ENCODE results near the gene CTSS.

The CTSS gene

GRCh38 chr1:150708595-150708994 is 57.0 kb downstream of the CTSS start:
- DNase-seq (ENCODE audit: low read depth), result no peak
- TF ChIP-seq, protein P1, sequence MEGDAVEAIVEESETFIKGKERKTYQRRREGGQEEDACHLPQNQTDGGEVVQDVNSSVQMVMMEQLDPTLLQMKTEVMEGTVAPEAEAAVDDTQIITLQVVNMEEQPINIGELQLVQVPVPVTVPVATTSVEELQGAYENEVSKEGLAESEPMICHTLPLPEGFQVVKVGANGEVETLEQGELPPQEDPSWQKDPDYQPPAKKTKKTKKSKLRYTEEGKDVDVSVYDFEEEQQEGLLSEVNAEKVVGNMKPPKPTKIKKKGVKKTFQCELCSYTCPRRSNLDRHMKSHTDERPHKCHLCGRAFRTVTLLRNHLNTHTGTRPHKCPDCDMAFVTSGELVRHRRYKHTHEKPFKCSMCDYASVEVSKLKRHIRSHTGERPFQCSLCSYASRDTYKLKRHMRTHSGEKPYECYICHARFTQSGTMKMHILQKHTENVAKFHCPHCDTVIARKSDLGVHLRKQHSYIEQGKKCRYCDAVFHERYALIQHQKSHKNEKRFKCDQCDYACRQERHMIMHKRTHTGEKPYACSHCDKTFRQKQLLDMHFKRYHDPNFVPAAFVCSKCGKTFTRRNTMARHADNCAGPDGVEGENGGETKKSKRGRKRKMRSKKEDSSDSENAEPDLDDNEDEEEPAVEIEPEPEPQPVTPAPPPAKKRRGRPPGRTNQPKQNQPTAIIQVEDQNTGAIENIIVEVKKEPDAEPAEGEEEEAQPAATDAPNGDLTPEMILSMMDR (IDR thresholded peaks at IDR 0.05; ENCODE audit: low read depth, low read length, missing control alignments), result no peak
- in situ Hi-C loops (cut with HindIII; ENCODE audit: low sequenced_read_pairs), result no loop called here

DNA sequence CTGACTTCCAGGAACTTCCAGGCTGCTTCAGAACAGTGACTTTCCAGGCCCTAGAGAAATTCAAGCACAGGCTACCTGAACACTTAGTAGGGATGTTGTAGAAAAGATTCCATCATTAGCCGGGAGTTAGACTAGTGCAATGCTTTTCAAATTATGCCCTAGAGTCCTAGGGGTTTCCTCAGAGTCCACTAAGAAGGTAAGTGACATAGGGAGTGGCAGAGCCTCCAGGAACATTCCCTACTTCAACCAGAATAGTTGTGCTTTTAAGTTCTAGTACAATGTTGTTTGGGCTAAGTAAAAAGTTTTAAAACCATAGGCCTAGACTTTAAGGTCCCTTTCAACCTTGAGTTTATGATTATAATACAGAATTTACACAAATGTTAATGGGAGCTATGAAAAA is 59.5 kb downstream of the CTSS start:
- in situ Hi-C loops (cut with HindIII; ENCODE audit: low sequenced_read_pairs), result no loop called here
- TF ChIP-seq, protein P1 (IDR thresholded peaks at IDR 0.05; ENCODE audit: low read depth, low read length, missing control alignments), result no peak

More at GRCh38 chr1:150708595-150708994, 57.0 kb downstream of the CTSS start:
- no peak overlapping the region for H3K4me3 ChIP-seq (ENCODE audit: low read depth, low read length)

DNA sequence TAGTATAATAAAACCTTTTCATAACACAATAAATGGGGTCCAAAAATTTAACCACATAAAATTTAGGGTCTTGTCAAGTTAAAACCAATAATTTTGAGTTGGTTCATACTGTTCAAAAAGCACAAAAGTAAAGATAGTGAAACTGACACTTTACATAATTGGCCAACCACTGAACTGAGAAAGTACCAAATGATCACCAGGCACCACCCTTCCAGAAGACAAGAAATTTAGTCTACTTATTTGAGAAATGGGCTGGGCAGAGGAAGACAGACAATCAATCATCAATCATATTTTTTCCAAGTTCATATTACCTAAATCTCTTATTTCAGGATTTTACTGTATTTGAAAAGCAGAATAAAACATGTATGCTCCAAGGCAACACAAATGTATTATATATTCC is 62.2 kb downstream of the CTSS start:
- no peak overlapping the region for H3K4me3 ChIP-seq (ENCODE audit: low read depth, low read length)
- in situ Hi-C loops (cut with HindIII; ENCODE audit: low sequenced_read_pairs), result no loop called here
- DNase-seq (ENCODE audit: low read depth), result no peak
- TF ChIP-seq, protein P1 (IDR thresholded peaks at IDR 0.05; ENCODE audit: low read depth, low read length, missing control alignments), result no peak

More for the DNA sequence above, 59.5 kb downstream of the CTSS start:
- no peak overlapping the region for H3K4me3 ChIP-seq (ENCODE audit: low read depth, low read length)
- DNase-seq (ENCODE audit: low read depth), result no peak

- in situ Hi-C loops (cut with HindIII; ENCODE audit: low sequenced_read_pairs), result no loop called here
- H3K4me3 ChIP-seq (ENCODE audit: low read depth, low read length), result peak within 1 kb of the TSS; percentile 79
- TF ChIP-seq, protein P1 (IDR thresholded peaks at IDR 0.05; ENCODE audit: low read depth, low read length, missing control alignments), result peak; percentile 24
Measured at GRCh38 chr1:150696995-150697927, 68.3 kb downstream of the CTSS start, which contains the start of gene GOLPH3L. Gene GOLPH3L, minus strand, starts transcription at chr1:150697154. Its CDS starts 2,316 bp downstream, at chr1:150694838.

DNA sequence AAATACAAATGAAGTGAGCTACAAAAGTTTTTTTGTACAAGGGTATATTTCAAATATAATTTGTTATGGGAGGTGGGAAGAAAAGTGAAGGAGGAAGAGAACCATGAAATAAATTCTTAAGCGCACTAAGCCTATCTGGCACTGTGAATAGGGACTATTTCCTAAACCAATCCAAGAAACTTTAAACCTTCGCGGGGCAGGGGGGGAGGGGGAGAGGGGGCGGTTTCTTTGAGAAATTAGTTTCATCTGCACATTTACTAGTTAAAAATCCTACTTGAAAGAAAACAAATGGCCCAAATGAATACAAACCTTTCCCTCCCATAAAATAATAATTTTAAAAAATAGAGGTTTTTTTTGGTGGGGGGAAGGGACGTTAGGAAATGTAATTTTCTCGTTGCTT is 69.0 kb downstream of the CTSS start:
- TF ChIP-seq, protein P1 (IDR thresholded peaks at IDR 0.05; ENCODE audit: low read depth, low read length, missing control alignments), result no peak
- peak overlapping the region; percentile 79 for H3K4me3 ChIP-seq (ENCODE audit: low read depth, low read length)
- in situ Hi-C loops (cut with HindIII; ENCODE audit: low sequenced_read_pairs), result no loop called here
- no peak for DNase-seq (ENCODE audit: low read depth)

More at GRCh38 chr1:150696995-150697927, 68.3 kb downstream of the CTSS start, which contains the start of gene GOLPH3L:
- peak; percentile 97 for DNase-seq (ENCODE audit: low read depth)

- DNase-seq (ENCODE audit: low read depth), result no peak
- H3K4me3 ChIP-seq (ENCODE audit: low read depth, low read length), result peak overlapping the region; percentile 79
- in situ Hi-C loops (cut with HindIII; ENCODE audit: low sequenced_read_pairs), result no loop called here
- TF ChIP-seq, protein P1 (IDR thresholded peaks at IDR 0.05; ENCODE audit: low read depth, low read length, missing control alignments), result no peak
Measured at GRCh38 chr1:150696162-150696561, 69.4 kb downstream of the CTSS start.
